GM10248 (cell line): ENCODE measurements around the gene ENOX2.

Source experiments
- CTCF ChIA-PET: fragments of 300-600 bp; sonication (Branson Sonifier 250); formaldehyde crosslinking; extraction: SDS; loops from one replicate; lab custom pipeline; 2021; ENCODE audit warnings: antibody characterized with exemption; lab: Yijun Ruan, JAX
- POLR2A ChIA-PET: fragments of 350-650 bp; sonication (Branson Sonifier 250); formaldehyde crosslinking; extraction: SDS; loops from one replicate; lab custom pipeline; 2020; ENCODE audit warnings: antibody characterized with exemption; lab: Yijun Ruan, JAX
- DNase-seq: peaks from one replicate; pipeline ENCODE4 v3.0.0; 2012; ENCODE audit errors: extremely low spot score
- TF ChIP-seq, protein P1 (sequence below): IDR thresholded peaks from 2 replicates; pipeline ENCODE4 v1.5.1; 2012; ENCODE audit warnings: mild to moderate bottlenecking, low read depth; ENCODE audit errors: extremely low read depth, missing control alignments, control extremely low read depth

Gene ENOX2

DNA sequence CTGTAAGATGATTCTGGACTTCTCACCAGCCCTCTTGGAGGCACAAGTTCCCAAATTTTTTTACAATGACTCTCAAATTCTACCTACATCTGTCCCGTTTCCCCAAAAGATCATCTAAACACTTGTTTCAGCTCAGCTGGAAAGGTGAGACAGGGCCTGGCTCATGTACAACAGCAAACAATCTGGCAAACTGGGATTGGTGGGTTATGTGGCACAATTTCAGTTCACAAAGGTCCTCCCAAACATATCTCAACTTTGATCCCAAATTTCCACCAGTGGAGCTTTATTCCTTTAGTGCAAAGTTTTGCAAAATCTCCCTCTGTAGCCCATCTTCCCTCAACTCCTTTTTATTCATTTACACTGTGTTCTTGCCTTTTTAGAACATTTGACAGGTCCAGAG lies 207.1 kb downstream of the ENOX2 start:
- TF ChIP-seq, protein P1, sequence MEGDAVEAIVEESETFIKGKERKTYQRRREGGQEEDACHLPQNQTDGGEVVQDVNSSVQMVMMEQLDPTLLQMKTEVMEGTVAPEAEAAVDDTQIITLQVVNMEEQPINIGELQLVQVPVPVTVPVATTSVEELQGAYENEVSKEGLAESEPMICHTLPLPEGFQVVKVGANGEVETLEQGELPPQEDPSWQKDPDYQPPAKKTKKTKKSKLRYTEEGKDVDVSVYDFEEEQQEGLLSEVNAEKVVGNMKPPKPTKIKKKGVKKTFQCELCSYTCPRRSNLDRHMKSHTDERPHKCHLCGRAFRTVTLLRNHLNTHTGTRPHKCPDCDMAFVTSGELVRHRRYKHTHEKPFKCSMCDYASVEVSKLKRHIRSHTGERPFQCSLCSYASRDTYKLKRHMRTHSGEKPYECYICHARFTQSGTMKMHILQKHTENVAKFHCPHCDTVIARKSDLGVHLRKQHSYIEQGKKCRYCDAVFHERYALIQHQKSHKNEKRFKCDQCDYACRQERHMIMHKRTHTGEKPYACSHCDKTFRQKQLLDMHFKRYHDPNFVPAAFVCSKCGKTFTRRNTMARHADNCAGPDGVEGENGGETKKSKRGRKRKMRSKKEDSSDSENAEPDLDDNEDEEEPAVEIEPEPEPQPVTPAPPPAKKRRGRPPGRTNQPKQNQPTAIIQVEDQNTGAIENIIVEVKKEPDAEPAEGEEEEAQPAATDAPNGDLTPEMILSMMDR = no peak
- ChIA-PET CTCF (interaction anchor here (1.0 to 1.2 kb wide), 2 partner anchors 14 to 15 kb away, joined by 3 to 4 read pairs; no protein-coding TSS in a partner anchor), POLR2A (no interaction called here)
- no peak for DNase-seq

DNA sequence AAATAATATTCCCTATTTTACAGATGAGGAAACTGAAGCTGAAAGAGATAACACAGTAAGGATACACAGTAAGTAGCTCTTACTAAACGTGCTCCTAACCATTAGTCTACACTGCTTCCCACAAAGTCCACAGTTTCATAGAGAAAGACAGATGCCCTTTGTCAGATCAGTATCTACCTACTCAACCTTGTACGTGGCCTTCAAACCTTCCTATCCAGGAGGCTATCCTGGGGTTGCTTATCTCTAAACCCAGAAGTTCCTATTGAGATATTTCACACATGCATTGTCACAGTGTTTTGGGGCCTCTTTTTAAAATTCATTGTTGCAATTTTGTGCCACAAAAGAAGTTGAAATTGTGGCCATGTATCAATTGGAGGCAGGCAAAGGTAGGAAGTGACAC lies 208.0 kb downstream of the ENOX2 start:
- CTCF ChIA-PET = no interaction called here
- no peak for DNase-seq
- POLR2A ChIA-PET = no interaction called here
- TF ChIP-seq, protein P1 = no peak

DNA sequence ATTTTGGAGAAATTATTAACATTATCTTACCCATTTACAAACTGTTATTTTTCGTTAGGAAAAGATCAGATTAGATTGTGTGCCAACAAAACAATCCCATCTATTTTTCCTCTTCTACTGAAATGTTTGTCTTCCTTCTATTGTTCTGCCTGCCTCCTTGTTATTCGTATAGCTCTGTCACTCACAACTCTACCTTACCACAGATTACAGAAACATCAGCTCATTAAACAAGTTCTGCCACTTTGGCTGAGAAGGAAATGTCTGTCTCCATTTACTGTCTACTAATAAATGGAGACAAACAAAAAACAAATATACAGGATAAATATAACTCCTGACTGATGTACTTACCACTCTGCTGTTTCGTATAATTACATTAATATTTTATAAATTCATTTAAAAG lies 211.4 kb downstream of the ENOX2 start:
- POLR2A ChIA-PET = no interaction called here
- CTCF ChIA-PET = no interaction called here
- DNase-seq = no peak
- TF ChIP-seq, protein P1 = no peak

DNA sequence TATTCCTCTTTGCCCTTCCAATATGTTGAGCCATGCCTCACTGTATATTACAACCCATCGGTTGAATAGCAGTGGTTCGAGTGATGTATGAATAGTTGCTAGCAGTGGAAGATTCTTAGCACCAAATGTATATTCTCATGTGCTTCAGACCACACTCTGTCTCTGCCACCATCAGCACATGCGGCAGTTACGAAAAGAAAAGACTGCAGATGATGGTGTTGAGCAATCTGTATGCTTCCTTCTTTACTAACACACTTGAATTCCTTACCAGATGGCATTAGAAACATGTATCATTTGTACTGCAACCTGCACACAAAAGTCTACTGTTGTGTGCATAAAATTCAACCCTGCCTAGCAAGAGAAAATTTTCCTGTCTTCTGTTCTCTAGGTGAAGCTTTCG lies 214.6 kb downstream of the ENOX2 start:
- DNase-seq = no peak
- ChIA-PET POLR2A (no interaction called here), CTCF (no interaction called here)
- TF ChIP-seq, protein P1 = no peak

DNA sequence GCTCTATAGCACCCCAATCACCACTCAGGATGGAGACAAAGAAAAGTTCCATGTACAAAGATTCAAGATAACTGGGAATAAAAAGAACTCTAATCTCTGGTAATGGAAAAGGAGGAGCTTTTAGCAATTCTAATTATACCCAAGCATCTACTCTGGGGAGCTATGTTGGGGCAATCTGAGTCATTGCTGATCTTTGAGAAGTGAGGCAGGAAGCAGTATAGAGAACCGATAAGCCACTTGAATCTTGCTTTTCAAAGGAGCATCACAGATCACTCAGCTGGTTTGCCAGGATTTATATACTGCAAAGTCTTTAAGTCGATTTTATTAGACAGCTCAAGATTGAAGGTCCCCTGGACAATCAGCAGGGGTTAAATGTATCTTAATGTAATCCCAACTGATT lies 220.0 kb downstream of the ENOX2 start:
- DNase-seq = no peak
- CTCF ChIA-PET = interaction anchor here (1.4 kb wide), 1 partner anchor 17 kb away, joined by 3 read pairs; no protein-coding TSS in a partner anchor
- TF ChIP-seq, protein P1 = no peak

DNA sequence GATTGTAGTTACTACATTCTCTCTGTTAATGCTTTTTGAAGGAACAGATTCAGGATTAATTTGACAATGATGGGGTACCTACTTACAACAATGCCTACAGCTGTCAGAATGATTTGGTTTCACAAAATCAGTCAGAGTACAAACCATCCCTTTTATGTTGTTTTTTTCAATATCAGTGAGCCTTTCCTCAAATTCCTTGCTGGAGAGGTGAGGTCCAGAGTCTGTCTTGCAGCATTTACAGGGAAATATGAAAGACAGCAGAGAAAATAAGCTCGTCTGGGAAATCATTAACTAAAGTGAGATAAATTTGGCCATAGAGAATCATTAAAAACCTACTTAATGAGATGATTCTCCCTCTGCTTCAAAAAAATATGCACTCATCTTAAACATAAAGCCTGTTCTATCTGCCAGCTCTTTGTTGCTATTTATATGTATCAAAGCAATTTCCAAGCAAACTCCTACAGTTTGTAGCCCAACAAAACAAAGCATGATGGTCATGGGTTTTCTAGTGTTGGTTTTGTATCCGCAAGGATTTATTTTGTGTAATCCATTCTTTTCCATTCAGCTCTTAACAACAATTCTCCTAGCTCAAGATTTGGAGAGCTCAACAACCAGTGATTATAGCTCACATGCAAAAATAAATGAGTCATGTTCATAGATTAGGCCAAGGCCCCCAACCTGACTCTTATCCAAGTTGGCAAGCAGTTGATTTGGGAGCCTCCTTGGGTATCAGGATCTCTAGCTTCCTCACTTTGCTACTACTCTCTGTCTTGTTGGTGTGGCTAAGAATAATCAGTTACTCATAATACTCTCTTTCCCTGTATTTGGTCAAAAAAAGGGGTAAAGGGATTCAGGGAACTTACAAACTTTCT lies 222.6 kb downstream of the ENOX2 start:
- TF ChIP-seq, protein P1 = no peak
- ChIA-PET CTCF (interaction anchor here (0.6 to 1.2 kb wide), 2 partner anchors 9 to 16 kb away, joined by 3 read pairs; no protein-coding TSS in a partner anchor), POLR2A (no interaction called here)
- DNase-seq = no peak

More for the DNA sequence above, 220.0 kb downstream of the ENOX2 start:
- POLR2A ChIA-PET = no interaction called here
